ENCODE measurements around the gene RAD51B. TPM values are rescaled to one million over a fixed set of nuclear protein-coding genes. Genes with fewer than 3 reads are reported as not detected.
A peak's percentile ranks its signal among the peaks of the same experiment; 100 is the strongest.

Gene RAD51B
- total and polyA plus RNA-seq, 2 experiments from 2014 or later = 11.7 to 17.8 TPM

DNA sequence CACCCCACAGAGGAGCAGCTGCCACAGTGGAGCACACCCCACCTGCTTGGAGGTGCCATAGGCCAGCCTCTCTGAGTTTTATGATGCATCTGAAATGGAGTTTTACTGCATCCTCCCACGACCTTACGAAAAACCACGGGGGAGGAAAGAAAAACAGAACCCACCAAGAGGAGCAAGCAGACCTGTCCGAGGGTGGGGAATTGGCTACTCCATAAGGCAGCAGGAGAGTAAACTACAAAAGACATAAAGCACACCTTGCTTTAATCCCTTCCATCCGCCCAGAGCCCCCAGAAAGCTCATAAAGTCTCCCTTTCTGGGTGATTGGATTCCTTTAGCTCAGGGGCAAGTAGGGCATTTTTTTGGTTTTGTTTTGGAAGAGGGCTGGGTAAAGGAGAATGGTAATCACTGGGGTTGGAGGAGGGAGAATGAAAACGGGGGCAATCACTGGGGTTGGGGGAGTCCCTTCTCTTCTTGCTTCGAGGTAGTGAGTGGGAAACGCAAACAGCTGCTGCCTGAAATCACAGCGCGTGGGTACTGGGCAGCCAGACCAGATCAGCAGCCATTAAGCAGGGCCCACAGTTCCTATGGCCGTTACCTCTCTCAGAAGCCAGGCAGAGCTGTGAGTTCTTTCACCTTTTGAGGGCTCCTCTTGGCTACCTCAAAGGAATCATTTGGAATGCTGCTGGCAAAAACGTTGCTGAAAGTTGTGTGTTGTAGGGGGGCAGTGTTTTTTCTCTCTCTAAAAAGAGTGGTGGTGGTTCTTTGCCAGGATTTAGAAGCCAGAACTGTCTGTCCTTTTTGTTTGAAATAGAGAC is 539.6 kb downstream of the RAD51B start:
- Histone ChIP-seq H3K4me3 (no peak overlapping the region), H3K36me3 (no peaks in the 10 kb centered on the region), H3K4me1 (ENCODE audit: low read depth) (peaks cover 22% of the 10 kb centered on the region), H3K9me3 (ENCODE audit: low read depth) (no peaks in the 10 kb centered on the region), H3K27ac (no peak overlapping the region), H3K27me3 (no peaks in the 10 kb centered on the region)
- DNase-seq (ENCODE audit: low read depth in 1 of 2, low spot score in 1 of 2) = no peak
- TF ChIP-seq, protein P1, sequence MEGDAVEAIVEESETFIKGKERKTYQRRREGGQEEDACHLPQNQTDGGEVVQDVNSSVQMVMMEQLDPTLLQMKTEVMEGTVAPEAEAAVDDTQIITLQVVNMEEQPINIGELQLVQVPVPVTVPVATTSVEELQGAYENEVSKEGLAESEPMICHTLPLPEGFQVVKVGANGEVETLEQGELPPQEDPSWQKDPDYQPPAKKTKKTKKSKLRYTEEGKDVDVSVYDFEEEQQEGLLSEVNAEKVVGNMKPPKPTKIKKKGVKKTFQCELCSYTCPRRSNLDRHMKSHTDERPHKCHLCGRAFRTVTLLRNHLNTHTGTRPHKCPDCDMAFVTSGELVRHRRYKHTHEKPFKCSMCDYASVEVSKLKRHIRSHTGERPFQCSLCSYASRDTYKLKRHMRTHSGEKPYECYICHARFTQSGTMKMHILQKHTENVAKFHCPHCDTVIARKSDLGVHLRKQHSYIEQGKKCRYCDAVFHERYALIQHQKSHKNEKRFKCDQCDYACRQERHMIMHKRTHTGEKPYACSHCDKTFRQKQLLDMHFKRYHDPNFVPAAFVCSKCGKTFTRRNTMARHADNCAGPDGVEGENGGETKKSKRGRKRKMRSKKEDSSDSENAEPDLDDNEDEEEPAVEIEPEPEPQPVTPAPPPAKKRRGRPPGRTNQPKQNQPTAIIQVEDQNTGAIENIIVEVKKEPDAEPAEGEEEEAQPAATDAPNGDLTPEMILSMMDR (IDR thresholded peaks at IDR 0.05; ENCODE audit: low read depth, low read length) = no peak

GRCh38 chr14:68359837-68360552 is 540.4 kb downstream of the RAD51B start:
- no peaks in the 10 kb centered on the region for H3K9me3 ChIP-seq (ENCODE audit: low read depth)
- H3K27ac ChIP-seq = no peak overlapping the region
- peak; percentile 11 to 41 for DNase-seq (ENCODE audit: low read depth in 1 of 2, low spot score in 1 of 2)
- TF ChIP-seq, protein P1 (IDR thresholded peaks at IDR 0.05; ENCODE audit: low read depth, low read length) = no peak
- no peaks in the 10 kb centered on the region for H3K27me3 ChIP-seq
- no peaks in the 10 kb centered on the region for H3K36me3 ChIP-seq
- H3K4me3 ChIP-seq = no peak overlapping the region
- H3K4me1 ChIP-seq (ENCODE audit: low read depth) = peaks cover 29% of the 10 kb centered on the region

- Histone ChIP-seq H3K27me3 (no peaks in the 10 kb centered on the region), H3K27ac (no peak overlapping the region), H3K36me3 (no peaks in the 10 kb centered on the region), H3K4me3 (no peak overlapping the region), H3K4me1 (ENCODE audit: low read depth) (peaks cover 33% of the 10 kb centered on the region), H3K9me3 (ENCODE audit: low read depth) (no peaks in the 10 kb centered on the region)
- TF ChIP-seq, protein P1 (IDR thresholded peaks at IDR 0.05; ENCODE audit: low read depth, low read length) = no peak
- DNase-seq (ENCODE audit: low read depth in 1 of 2, low spot score in 1 of 2) = peak in 1 of 2 donors; percentile 67
Measured at GRCh38 chr14:68361231-68361630, 541.7 kb downstream of the RAD51B start.

DNA sequence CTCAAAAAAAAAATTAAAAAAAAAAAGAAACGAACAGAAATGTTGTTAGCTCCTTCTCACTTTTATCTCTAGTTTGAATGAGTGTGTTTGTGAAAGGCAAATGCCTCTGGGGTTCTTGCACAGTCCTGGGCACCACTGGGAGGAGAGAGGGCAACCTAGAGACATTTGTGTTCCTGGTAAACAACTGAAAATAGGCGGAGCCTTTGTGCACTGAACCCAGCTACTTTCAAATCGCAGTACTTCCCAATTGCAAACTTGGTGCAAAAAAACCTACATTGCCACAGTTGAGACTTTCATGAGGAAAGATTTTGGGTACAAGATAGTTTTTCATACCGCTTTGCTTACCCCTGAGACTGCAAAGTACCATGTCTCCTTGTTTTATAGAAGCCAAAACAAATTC is 543.3 kb downstream of the RAD51B start:
- no peaks in the 10 kb centered on the region for H3K9me3 ChIP-seq (ENCODE audit: low read depth)
- DNase-seq (ENCODE audit: low read depth in 1 of 2, low spot score in 1 of 2) = no peak
- H3K4me3 ChIP-seq = no peak overlapping the region
- H3K27ac ChIP-seq = no peak overlapping the region
- peaks cover 43% of the 10 kb centered on the region for H3K4me1 ChIP-seq (ENCODE audit: low read depth)
- H3K36me3 ChIP-seq = no peaks in the 10 kb centered on the region
- TF ChIP-seq, protein P1 (IDR thresholded peaks at IDR 0.05; ENCODE audit: low read depth, low read length) = no peak
- no peaks in the 10 kb centered on the region for H3K27me3 ChIP-seq

DNA sequence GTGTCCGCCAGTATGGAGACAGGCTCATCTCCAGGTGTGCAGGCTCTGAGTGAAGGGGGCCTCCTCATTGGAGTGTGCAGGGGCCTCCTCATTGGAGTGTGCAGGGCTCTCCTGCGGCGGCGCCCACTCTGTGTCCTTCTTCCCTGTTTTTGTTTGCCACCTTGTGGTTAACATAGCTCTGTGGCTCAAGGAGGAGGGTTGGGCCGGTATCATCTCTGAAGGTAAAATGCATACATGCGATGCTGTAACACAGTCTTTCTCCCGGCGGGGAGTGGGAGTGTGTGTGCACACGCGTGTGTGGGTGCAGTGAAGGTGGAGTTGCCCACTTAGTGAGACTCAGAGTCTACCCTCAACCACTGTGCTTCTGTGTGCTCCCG is 543.9 kb downstream of the RAD51B start:
- Histone ChIP-seq H3K4me3 (no peak overlapping the region), H3K36me3 (no peaks in the 10 kb centered on the region), H3K27me3 (no peaks in the 10 kb centered on the region), H3K9me3 (ENCODE audit: low read depth) (no peaks in the 10 kb centered on the region), H3K27ac (peak overlapping the region; percentile 72), H3K4me1 (ENCODE audit: low read depth) (peaks cover 43% of the 10 kb centered on the region)
- TF ChIP-seq, protein P1 (IDR thresholded peaks at IDR 0.05; ENCODE audit: low read depth, low read length) = no peak
- DNase-seq (ENCODE audit: low read depth in 1 of 2, low spot score in 1 of 2) = peak in 1 of 2 donors; percentile 24
